ENCODE measurements around the gene TRMT2A. TPM values are rescaled to one million over a fixed set of nuclear protein-coding genes. Genes with fewer than 3 reads are reported as not detected.

TRMT2A gene
- total RNA-seq, 1 experiment from 2014 or later = 66.7 TPM

DNA sequence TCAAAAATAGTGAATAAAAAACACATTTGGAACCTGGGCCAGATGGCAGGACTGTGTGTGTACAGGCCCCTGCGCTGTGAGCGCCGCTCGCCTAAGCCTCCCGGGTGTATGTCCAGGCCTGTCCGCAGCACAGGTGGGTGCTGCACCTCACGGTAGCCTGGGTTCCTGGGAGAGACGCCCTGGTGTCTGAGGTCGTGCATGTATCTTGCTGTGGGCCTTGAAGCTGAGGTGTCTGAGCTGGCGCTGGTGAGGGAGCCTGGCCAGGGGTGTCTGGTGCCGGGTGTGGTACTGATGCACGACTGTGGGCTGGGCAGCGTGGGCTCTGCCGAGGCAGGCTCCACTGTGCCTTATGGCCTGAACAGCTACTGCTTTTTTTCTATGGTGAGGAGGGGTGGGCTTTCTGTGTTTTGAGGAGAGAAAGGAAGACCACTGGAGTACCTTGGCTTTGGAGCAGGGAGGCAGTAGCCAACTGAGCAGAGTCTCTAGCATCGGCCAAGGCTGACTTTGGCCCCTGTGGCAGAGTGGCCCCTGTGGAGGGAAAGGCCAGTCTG is 10.4 kb upstream of the TRMT2A start:
- POLR2A ChIA-PET = no interaction called here
- BruUV-seq (replicated peaks) = no TSS peak
- H3K27me3 ChIP-seq (ENCODE audit: control insufficient read depth, insufficient read depth, low read length) = no peaks in the 10 kb centered on the region
- CTCF ChIA-PET = interaction anchor here (0.6 kb wide), 1 partner anchor 16 kb away, joined by 8 read pairs; no protein-coding TSS in a partner anchor
- no peaks in the 10 kb centered on the region; the same call in 1 of the 2 replicates for H3K4me1 ChIP-seq (ENCODE audit: control insufficient read depth, insufficient read depth, low read length)
- DNase-seq (ENCODE audit: low read depth, low spot score) (no peak), ATAC-seq (no peak)
- TF ChIP-seq, protein P1, sequence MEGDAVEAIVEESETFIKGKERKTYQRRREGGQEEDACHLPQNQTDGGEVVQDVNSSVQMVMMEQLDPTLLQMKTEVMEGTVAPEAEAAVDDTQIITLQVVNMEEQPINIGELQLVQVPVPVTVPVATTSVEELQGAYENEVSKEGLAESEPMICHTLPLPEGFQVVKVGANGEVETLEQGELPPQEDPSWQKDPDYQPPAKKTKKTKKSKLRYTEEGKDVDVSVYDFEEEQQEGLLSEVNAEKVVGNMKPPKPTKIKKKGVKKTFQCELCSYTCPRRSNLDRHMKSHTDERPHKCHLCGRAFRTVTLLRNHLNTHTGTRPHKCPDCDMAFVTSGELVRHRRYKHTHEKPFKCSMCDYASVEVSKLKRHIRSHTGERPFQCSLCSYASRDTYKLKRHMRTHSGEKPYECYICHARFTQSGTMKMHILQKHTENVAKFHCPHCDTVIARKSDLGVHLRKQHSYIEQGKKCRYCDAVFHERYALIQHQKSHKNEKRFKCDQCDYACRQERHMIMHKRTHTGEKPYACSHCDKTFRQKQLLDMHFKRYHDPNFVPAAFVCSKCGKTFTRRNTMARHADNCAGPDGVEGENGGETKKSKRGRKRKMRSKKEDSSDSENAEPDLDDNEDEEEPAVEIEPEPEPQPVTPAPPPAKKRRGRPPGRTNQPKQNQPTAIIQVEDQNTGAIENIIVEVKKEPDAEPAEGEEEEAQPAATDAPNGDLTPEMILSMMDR (IDR thresholded peaks at IDR 0.05) = no peak
- TF ChIP-seq POLR2AphosphoS5 (IDR thresholded peaks at IDR 0.05; ENCODE audit: low read depth, low read length) = no peak; the same call in 1 of the 2 replicates
- TF ChIP-seq TCF7L2 (IDR thresholded peaks at IDR 0.05; ENCODE audit: low read depth, low read length) = no peak
- TF ChIP-seq, protein P2, sequence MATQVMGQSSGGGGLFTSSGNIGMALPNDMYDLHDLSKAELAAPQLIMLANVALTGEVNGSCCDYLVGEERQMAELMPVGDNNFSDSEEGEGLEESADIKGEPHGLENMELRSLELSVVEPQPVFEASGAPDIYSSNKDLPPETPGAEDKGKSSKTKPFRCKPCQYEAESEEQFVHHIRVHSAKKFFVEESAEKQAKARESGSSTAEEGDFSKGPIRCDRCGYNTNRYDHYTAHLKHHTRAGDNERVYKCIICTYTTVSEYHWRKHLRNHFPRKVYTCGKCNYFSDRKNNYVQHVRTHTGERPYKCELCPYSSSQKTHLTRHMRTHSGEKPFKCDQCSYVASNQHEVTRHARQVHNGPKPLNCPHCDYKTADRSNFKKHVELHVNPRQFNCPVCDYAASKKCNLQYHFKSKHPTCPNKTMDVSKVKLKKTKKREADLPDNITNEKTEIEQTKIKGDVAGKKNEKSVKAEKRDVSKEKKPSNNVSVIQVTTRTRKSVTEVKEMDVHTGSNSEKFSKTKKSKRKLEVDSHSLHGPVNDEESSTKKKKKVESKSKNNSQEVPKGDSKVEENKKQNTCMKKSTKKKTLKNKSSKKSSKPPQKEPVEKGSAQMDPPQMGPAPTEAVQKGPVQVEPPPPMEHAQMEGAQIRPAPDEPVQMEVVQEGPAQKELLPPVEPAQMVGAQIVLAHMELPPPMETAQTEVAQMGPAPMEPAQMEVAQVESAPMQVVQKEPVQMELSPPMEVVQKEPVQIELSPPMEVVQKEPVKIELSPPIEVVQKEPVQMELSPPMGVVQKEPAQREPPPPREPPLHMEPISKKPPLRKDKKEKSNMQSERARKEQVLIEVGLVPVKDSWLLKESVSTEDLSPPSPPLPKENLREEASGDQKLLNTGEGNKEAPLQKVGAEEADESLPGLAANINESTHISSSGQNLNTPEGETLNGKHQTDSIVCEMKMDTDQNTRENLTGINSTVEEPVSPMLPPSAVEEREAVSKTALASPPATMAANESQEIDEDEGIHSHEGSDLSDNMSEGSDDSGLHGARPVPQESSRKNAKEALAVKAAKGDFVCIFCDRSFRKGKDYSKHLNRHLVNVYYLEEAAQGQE (IDR thresholded peaks at IDR 0.05; ENCODE audit: insufficient read depth in 1 of 2, low read depth in 2 of 2, low read length in 1 of 2) = no peak
- no peak for TF ChIP-seq SIN3A (IDR thresholded peaks at IDR 0.05; ENCODE audit: borderline replicate concordance, insufficient read depth, low read depth, low read length)
- H3K36me3 ChIP-seq (ENCODE audit: control insufficient read depth, insufficient read depth, low read length) = peaks cover 3% of the 10 kb centered on the region
- H3K27ac ChIP-seq (ENCODE audit: low read length) = no peak overlapping the region
- intact Hi-C loops (cut with micrococcal nuclease; ENCODE audit: unreplicated experiment) = no loop called here
- in situ Hi-C loops (cut with HindIII; ENCODE audit: low pct_unique_long_range_greater_than_20kb, low sequenced_read_pairs) = no loop called here
- H3K4me3 ChIP-seq (ENCODE audit: low read depth in 2 of 2, low read length in 2 of 2) = no peak overlapping the region
- H3K9me3 ChIP-seq (ENCODE audit: control insufficient read depth, insufficient read depth, low read depth, low read length) = no peaks in the 10 kb centered on the region

DNA sequence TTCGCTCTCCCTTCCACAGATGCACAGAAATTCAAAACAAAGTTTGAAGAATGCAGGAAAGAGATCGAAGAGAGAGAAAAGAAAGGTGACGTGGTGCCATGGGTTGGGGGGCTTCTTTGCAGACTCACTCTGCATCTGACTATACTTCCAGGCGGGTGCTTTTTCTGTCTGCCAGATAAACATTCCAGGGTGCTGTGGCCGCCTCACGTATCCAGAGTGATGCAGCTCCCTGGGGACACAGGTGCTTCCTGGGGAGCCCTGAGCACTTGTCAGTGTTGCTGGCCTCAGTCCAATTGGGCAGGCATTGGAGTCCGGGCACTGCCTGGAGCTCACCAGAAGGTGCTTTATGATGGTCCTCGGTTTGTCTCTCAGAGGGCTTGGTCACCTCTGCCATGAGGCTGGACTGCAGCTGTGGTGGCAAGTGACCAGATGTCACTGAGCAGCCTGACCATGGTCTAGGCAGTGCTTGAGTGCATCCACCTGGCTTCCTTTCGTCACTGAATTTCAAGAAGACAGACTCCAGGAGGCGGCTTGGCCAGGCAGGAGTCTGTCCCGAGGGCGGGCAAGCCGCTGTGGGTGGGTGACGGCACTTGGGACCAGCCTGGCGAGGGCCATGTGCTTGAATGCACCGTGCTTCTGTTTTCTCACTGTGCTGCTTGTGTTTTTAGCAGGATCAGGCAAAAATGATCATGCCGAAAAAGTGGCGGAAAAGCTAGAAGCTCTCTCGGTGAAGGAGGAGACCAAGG is 9.4 kb upstream of the TRMT2A start:
- Histone ChIP-seq H3K27ac (ENCODE audit: low read length) (no peak overlapping the region), H3K27me3 (ENCODE audit: control insufficient read depth, insufficient read depth, low read length) (no peaks in the 10 kb centered on the region), H3K4me3 (ENCODE audit: low read depth in 2 of 2, low read length in 2 of 2) (no peak overlapping the region), H3K36me3 (ENCODE audit: control insufficient read depth, insufficient read depth, low read length) (peaks cover 4% of the 10 kb centered on the region; the same call in 1 of the 2 replicates), H3K9me3 (ENCODE audit: control insufficient read depth, insufficient read depth, low read depth, low read length) (no peaks in the 10 kb centered on the region), H3K4me1 (ENCODE audit: control insufficient read depth, insufficient read depth, low read length) (no peaks in the 10 kb centered on the region; the same call in 1 of the 2 replicates)
- in situ Hi-C loops (cut with HindIII; ENCODE audit: low pct_unique_long_range_greater_than_20kb, low sequenced_read_pairs) = no loop called here
- ChIA-PET POLR2A (no interaction called here), CTCF (no interaction called here)
- DNase-seq (ENCODE audit: low read depth, low spot score) (no peak), ATAC-seq (no peak)
- TF ChIP-seq, protein P2 (IDR thresholded peaks at IDR 0.05; ENCODE audit: insufficient read depth in 1 of 2, low read depth in 2 of 2, low read length in 1 of 2) = no peak
- TF ChIP-seq, protein P1 (IDR thresholded peaks at IDR 0.05) = no peak
- TF ChIP-seq POLR2AphosphoS5 (IDR thresholded peaks at IDR 0.05; ENCODE audit: low read depth, low read length) = no peak
- TF ChIP-seq SIN3A (IDR thresholded peaks at IDR 0.05; ENCODE audit: borderline replicate concordance, insufficient read depth, low read depth, low read length) = no peak
- no peak for TF ChIP-seq TCF7L2 (IDR thresholded peaks at IDR 0.05; ENCODE audit: low read depth, low read length)
- TSS peak; percentile 38 for BruUV-seq (replicated peaks)
- intact Hi-C loops (cut with micrococcal nuclease; ENCODE audit: unreplicated experiment) = no loop called here

Data from Panc1 (cell line).